Measurements from ENCODE around the gene HTRA2. TPM values are rescaled to one million over a fixed set of nuclear protein-coding genes. Genes with fewer than 3 reads are reported as not detected.

HTRA2 gene
- total and polyA plus RNA-seq, 8 donors = 8.5 to 24.3 (median 11.3) TPM

DNA sequence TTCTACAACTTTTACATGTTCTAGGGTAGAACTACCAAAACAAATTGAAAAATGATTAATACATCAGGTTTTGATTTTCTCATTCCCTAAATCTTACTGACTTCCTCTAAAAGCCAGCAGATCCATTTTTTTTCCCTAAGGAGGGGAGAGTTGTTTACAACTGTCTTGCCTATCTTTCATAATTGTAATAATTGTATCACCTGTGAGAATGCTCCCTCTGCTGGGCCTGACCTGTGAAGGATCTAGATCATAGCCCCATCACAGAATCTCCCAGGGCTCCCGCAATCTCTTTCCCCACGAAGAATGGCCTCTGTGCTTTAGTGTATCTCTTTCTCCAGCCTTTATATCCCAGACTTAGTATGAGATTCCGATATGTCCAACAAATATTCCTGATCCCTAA, 14.9 kb downstream of the HTRA2 start:
- Histone ChIP-seq H3K9me3 (no peaks in the 10 kb centered on the region), H3K36me3 (no peaks in the 10 kb centered on the region), H3K27me3 (no peaks in the 10 kb centered on the region), H3K27ac (no peak overlapping the region), H3K4me1 (peaks cover 0 to 4% (median 3%) of the 10 kb centered on the region in 3 donors), H3K4me3 (no peak overlapping the region)
- FAIRE-seq = no peak
- no peak for ATAC-seq
- DNase-seq = no peak
- TF ChIP-seq, protein P1, sequence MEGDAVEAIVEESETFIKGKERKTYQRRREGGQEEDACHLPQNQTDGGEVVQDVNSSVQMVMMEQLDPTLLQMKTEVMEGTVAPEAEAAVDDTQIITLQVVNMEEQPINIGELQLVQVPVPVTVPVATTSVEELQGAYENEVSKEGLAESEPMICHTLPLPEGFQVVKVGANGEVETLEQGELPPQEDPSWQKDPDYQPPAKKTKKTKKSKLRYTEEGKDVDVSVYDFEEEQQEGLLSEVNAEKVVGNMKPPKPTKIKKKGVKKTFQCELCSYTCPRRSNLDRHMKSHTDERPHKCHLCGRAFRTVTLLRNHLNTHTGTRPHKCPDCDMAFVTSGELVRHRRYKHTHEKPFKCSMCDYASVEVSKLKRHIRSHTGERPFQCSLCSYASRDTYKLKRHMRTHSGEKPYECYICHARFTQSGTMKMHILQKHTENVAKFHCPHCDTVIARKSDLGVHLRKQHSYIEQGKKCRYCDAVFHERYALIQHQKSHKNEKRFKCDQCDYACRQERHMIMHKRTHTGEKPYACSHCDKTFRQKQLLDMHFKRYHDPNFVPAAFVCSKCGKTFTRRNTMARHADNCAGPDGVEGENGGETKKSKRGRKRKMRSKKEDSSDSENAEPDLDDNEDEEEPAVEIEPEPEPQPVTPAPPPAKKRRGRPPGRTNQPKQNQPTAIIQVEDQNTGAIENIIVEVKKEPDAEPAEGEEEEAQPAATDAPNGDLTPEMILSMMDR (IDR thresholded peaks at IDR 0.05) = no peak
- WGBS, 2 donors = 65 to 67% methylated on average over 3 of the region's 3 CpGs
- intact Hi-C loops (cut with DNase I) = no loop called here

DNA sequence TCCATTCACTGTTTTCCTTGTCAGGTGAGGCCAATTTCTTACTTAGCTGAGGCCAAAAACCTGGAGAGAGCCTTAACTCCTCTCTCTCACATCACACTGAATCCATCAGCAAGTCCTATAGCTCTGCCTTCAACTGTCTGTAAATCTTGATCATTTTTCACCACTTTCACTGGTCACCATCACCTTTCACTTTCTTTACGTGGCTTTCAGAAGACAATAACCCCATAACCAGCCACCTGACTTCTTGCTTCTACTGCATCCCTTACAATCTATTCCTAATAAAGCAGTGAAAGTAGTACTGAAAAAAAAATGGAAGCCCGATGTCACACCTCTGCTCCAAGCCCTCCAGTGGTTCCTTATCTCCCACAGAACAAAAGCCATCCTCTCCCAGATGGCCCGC, 16.3 kb downstream of the HTRA2 start:
- no peaks in the 10 kb centered on the region for H3K36me3 ChIP-seq
- ATAC-seq (no peak), DNase-seq (no peak), FAIRE-seq (no peak)
- no peaks in the 10 kb centered on the region for H3K27me3 ChIP-seq
- H3K27ac ChIP-seq = no peak overlapping the region
- 71 to 75% methylated on average over 3 of the region's 3 CpGs for WGBS, 2 donors
- intact Hi-C loops (cut with DNase I) = no loop called here
- peaks cover 0 to 7% (median 3%) of the 10 kb centered on the region in 3 donors for H3K4me1 ChIP-seq
- H3K4me3 ChIP-seq = no peak overlapping the region
- H3K9me3 ChIP-seq = no peaks in the 10 kb centered on the region
- TF ChIP-seq, protein P1 (IDR thresholded peaks at IDR 0.05) = no peak

DNA sequence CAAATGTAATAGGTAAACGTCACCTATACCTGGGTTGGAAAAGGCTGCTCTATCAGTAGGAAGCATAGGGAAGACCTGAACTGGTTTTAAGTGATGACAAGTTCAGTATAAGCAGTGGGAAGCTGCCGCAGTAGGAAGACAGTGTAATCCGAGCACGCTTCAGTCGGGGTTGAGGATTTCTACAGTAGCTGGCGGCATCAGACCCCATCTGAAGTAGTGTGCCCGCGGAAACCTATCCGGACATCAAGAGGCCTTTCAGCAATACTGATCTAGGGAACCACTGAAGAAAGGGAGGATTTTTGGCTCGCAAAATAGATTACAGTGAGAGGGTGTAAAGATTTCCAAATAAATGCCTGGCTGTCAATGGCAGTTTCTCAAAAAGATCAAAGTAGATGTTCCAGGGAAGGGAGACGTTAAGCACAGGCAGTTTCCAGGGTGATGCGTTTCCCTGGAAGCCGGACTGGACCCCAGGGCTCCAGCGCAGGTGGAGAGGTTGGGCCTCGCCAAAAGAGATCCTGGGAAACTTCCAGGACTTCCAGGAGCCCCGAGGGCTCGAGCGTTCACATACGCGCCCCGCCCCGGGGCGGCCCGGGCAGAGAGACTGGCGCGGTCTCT, 18.7 kb downstream of the HTRA2 start:
- H3K4me3 ChIP-seq = peak overlapping the region; percentile 30 to 64 (median 46)
- ATAC-seq (no peak), FAIRE-seq (no peak), DNase-seq (no peak)
- WGBS, 2 donors = 20 to 34% methylated on average over 15 to 26 of the region's 26 CpGs
- intact Hi-C loops (cut with DNase I) = no loop called here
- H3K36me3 ChIP-seq = no peaks in the 10 kb centered on the region
- peak overlapping the region in 3 of 4 donors; percentile 6 to 36 (median 15) for H3K27ac ChIP-seq
- H3K27me3 ChIP-seq = no peaks in the 10 kb centered on the region
- no peaks in the 10 kb centered on the region for H3K9me3 ChIP-seq
- TF ChIP-seq, protein P1 (IDR thresholded peaks at IDR 0.05) = no peak
- H3K4me1 ChIP-seq = peaks cover 0 to 7% (median 3%) of the 10 kb centered on the region in 3 donors

DNA sequence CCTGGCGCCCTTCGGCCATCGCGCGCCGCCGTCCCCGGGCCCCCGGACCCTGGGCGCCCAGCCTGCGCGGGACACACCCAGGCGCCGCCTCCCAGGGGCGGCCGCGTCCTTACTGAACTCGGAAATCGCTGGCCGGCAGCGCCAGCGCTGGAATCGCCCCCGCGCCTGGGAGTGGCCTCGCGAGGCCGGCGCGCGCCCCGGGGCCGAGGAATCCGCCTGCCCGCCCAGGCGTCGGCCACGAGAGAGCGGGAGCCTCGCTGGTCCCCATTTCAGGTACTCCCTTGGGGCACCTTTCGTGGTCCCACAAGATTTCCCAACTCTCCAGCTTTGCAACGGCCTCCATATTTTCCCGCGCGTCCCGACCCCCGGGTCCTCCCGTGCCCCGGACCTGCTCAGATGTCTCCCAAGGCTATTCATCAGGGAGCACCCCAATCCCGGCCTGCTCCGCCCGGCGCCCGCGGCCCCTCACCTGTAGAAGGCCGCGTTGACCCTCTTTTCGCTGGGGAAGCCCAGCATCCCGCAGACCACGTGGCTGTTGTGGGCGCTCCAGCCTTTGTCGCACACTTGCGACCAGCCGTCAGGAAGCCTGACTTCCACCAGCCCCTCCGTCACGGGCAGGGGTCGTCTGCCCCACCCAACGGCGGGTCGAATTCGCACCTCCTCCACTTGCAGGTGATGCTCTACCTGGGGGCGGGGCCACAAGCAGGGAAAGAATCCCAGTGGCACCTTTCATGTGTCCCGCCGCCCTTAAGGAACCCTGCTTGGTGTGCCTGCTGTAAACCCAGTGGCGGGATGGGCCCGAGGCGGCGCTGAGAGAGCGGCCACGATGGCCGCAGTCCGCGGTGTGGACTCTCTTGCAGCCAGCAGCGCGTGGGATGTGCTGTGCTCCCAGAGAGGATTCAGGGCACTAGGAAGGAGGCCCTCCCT, 19.4 kb downstream of the HTRA2 start:
- intact Hi-C loops (cut with DNase I) = no loop called here
- TF ChIP-seq, protein P1 (IDR thresholded peaks at IDR 0.05) = no peak
- peak; percentile 84 to 91 (median 87) for ATAC-seq
- Histone ChIP-seq H3K27me3 (no peaks in the 10 kb centered on the region), H3K27ac (peak overlapping the region in 3 of 4 donors; percentile 6 to 36 (median 15)), H3K36me3 (no peaks in the 10 kb centered on the region), H3K4me3 (peak overlapping the region; percentile 30 to 64 (median 46)), H3K9me3 (no peaks in the 10 kb centered on the region), H3K4me1 (peaks cover 0 to 7% (median 3%) of the 10 kb centered on the region in 3 donors)
- WGBS, 2 donors = 3 to 4% methylated on average over 74 to 85 of the region's 85 CpGs
- no peak for FAIRE-seq
- DNase-seq = peak; percentile 52 to 85 (median 66)

Measured in pancreas (tissue), 10 donors.